ENCODE results near the gene ZFYVE21. TPM values are rescaled to one million over a fixed set of nuclear protein-coding genes. Genes with fewer than 3 reads are reported as not detected.

The ZFYVE21 gene
- total and polyA plus RNA-seq, 9 donors = 75.6 to 111 (median 83.1) TPM

DNA sequence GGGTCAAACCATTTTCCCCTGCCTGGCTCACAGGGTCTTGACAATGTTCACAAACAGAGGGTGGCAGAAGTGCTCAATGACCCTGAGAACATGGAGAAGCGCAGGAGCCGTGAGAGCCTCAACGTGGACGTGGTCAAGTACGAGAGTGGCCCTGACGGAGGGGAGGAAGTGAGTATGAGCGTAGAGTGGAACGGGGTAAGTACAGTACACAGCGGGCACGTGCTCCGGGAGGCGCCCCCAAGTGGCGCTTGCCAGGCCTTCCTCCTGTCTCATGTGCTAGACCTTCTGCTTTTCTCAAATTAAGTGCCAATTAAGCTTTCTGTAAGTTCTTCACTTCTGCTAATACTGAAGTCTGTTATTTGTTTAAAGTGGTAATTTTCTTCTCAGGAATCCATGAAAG is 36.3 kb upstream of the ZFYVE21 start:
- no peak overlapping the region for H3K27ac ChIP-seq
- DNase-seq = peak in 1 of 5 donors; percentile 49
- intact Hi-C loops (cut with DNase I) = no loop called here
- 35 to 48% (median 41%) methylated on average over 13 of the region's 13 CpGs for WGBS, 3 donors
- no peaks in the 10 kb centered on the region for H3K27me3 ChIP-seq
- H3K36me3 ChIP-seq = no peaks in the 10 kb centered on the region
- H3K4me1 ChIP-seq (ENCODE audit: insufficient read depth) = peaks cover 2% of the 10 kb centered on the region
- no peaks in the 10 kb centered on the region for H3K9me3 ChIP-seq
- no peak overlapping the region for H3K4me3 ChIP-seq
- TF ChIP-seq, protein P1, sequence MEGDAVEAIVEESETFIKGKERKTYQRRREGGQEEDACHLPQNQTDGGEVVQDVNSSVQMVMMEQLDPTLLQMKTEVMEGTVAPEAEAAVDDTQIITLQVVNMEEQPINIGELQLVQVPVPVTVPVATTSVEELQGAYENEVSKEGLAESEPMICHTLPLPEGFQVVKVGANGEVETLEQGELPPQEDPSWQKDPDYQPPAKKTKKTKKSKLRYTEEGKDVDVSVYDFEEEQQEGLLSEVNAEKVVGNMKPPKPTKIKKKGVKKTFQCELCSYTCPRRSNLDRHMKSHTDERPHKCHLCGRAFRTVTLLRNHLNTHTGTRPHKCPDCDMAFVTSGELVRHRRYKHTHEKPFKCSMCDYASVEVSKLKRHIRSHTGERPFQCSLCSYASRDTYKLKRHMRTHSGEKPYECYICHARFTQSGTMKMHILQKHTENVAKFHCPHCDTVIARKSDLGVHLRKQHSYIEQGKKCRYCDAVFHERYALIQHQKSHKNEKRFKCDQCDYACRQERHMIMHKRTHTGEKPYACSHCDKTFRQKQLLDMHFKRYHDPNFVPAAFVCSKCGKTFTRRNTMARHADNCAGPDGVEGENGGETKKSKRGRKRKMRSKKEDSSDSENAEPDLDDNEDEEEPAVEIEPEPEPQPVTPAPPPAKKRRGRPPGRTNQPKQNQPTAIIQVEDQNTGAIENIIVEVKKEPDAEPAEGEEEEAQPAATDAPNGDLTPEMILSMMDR (IDR thresholded peaks at IDR 0.05) = no peak
- TF ChIP-seq EP300 (IDR thresholded peaks at IDR 0.05) (no peak), POLR2A (IDR thresholded peaks at IDR 0.05) (no peak)

DNA sequence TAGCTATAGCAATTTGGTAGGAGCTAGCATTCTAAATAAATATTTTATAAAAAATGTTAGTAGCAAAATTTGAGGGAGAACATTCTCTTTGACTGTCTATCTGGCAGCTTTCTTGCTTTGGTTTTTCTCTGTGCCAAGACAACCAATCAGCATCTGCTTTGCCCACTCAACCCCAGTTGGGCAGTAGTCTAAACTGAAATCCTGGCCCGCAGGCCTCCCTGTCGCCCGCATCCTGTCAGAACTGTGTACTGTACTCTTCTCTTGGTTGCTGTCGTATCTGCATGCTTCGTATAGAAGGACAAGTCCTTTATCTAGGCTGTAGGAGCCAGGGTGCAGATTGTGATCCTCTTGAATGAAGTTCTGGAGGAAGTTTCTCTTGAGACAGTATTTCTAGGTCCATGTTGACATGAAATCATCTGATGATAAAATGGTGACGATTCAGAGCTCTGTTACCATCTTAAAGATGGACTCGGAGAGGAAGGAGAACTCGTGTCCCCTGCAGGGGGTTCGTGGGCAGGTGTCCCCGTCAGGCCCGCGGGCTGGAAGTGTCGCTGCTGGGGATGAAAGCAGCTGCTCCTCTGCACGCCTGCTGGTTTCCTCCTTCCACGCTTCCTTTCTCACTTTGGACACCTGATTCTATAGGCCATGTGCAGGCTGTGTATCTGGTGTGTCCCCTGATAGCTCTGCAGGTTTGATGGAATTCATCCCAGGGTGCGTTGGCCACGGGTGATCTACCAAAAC is 34.9 kb upstream of the ZFYVE21 start:
- Histone ChIP-seq H3K9me3 (no peaks in the 10 kb centered on the region), H3K27me3 (no peaks in the 10 kb centered on the region), H3K36me3 (no peaks in the 10 kb centered on the region), H3K4me3 (no peak overlapping the region), H3K27ac (no peak overlapping the region), H3K4me1 (ENCODE audit: insufficient read depth) (peaks cover 2% of the 10 kb centered on the region)
- TF ChIP-seq POLR2A (IDR thresholded peaks at IDR 0.05) = no peak
- TF ChIP-seq EP300 (IDR thresholded peaks at IDR 0.05) = no peak
- TF ChIP-seq, protein P1 (IDR thresholded peaks at IDR 0.05) = no peak
- intact Hi-C loops (cut with DNase I) = no loop called here
- WGBS, 3 donors = 80 to 85% (median 82%) methylated on average over 17 of the region's 17 CpGs
- no peak for DNase-seq

DNA sequence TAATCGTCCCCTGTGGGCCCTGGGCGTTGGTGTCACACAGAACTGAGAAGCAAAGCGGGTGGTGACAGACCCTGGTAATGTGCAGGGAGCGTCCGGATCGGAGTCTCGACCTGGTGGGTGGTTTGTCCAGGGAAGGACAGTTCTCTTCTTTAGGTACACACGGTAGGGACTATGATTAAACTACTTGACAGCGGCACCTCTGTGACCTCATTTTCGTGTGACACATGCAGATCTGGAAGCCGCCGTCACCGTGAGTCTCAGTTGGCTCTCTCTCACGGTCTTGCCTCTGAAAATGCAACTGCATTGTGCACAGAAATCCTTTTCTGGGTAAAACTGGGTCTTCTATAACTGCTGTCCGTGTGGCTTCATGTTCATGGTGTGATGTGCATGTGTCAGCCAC is 32.5 kb upstream of the ZFYVE21 start:
- H3K27ac ChIP-seq = no peak overlapping the region
- peaks cover 6% of the 10 kb centered on the region for H3K4me1 ChIP-seq (ENCODE audit: insufficient read depth)
- no peaks in the 10 kb centered on the region for H3K9me3 ChIP-seq
- 78 to 80% (median 79%) methylated on average over 15 of the region's 15 CpGs for WGBS, 3 donors
- TF ChIP-seq EP300 (IDR thresholded peaks at IDR 0.05) (no peak), POLR2A (IDR thresholded peaks at IDR 0.05) (no peak)
- TF ChIP-seq, protein P1 (IDR thresholded peaks at IDR 0.05) = no peak
- no peaks in the 10 kb centered on the region for H3K36me3 ChIP-seq
- intact Hi-C loops (cut with DNase I) = no loop called here
- no peak overlapping the region for H3K4me3 ChIP-seq
- no peaks in the 10 kb centered on the region for H3K27me3 ChIP-seq
- peak in 1 of 5 donors; percentile 17 for DNase-seq

DNA sequence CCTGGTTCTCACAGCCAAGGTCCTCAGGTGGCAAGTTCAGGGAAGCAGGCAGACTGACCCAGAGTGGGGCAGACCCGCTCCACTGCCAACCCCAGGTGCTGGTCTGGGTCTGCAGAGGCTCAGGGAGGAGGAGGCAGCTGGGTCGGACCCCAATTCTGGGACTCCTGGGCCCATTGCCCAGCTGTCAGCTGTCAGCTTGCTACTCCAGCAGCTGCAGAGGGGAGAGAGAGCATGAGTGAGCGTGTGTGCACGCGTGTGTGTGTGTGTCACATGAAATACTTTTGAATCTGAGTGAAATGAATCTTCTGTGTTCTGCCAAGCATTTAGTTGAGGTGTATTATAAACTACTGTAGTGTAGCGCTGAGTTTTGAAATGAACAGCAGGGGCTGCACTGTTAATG is 31.1 kb upstream of the ZFYVE21 start:
- Histone ChIP-seq H3K9me3 (no peaks in the 10 kb centered on the region), H3K36me3 (no peaks in the 10 kb centered on the region), H3K27ac (no peak overlapping the region), H3K4me3 (no peak overlapping the region), H3K4me1 (ENCODE audit: insufficient read depth) (peaks cover 8% of the 10 kb centered on the region), H3K27me3 (no peaks in the 10 kb centered on the region)
- WGBS, 3 donors = 54 to 68% (median 63%) methylated on average over 6 of the region's 6 CpGs
- intact Hi-C loops (cut with DNase I) = no loop called here
- peak in 1 of 5 donors; percentile 27 for DNase-seq
- no peak for TF ChIP-seq POLR2A (IDR thresholded peaks at IDR 0.05)
- no peak for TF ChIP-seq EP300 (IDR thresholded peaks at IDR 0.05)
- TF ChIP-seq, protein P1 (IDR thresholded peaks at IDR 0.05) = no peak

Measured in ovary (tissue), 9 donors.